Heart left ventricle (tissue), 13 donors: ENCODE measurements around the gene CAMP.

Source experiments
- CTCF ChIP-seq, 12 donors: fragments of 200-600 bp; sonication (generic) in 4 of 12; IDR thresholded peaks; one replicate each; pipeline versions ENCODE4 v1.5.0 to v1.8.0; 2018 to 2022; ENCODE audit warnings: antibody characterized with exemption in 12 of 12, mild to moderate bottlenecking in 5 of 12
- POLR2A ChIP-seq, 2 donors: fragments of 450-650 bp; IDR thresholded peaks; one replicate each; pipeline ENCODE4 v1.6.1; 2017; ENCODE audit warnings: antibody characterized with exemption in 2 of 2, mild to moderate bottlenecking in 2 of 2, moderate library complexity in 2 of 2
- donor health status: ischemic (EF 13 %, LVEDD 7.1; RV severe dilation, severe dysfunction).
- donor health status: DM: no; HTN: yes; CAD: no.
- donor health status: DM: no; HTN: no; CAD: no.
- donor health status: ischemic (EF 25% LVEDD 6.9; RV normal size, moderate dysfunction).
- donor health status: ischemic (EF 25% LVEDD 5.7; RV mildly dilated, moderate dysfunction).
- donor health status: ischemic (EF 35%, LVEDD 5.7; RV mildly dilated, moderate dysfunction).
- donor health status: nonischemic (EF 11% LVEDD 7.7; RV severe dilation, severe dysfunction).
- donor health status: DM: yes; HTN: yes; CAD: no.
- donor health status: PGD.
- donor health status: ischemic (EF 29% LVEDD 5.4; RV normal size, mild dysfunction).
- donor health status: nonischemic (EF 23%, LVEDD 6.1; RV moderate dilation, normal function).

- TF ChIP-seq CTCF (IDR thresholded peaks at IDR 0.05) (no peak), POLR2A (IDR thresholded peaks at IDR 0.05) (no peak)
Observed at GRCh38 chr3:48209445-48209844, 13.8 kb upstream of the CAMP start.
